Measurements from ENCODE around the gene IL36B. TPM values are rescaled to one million over a fixed set of nuclear protein-coding genes. Genes with fewer than 3 reads are reported as not detected.

The IL36B gene
- total RNA-seq, 6 experiments from 2014 or later: not detected

- intact Hi-C loops (cut with DNase I): no loop called here
- DNase-seq (no peak), ATAC-seq (no peak)
- no peak overlapping the region for H3K4me3 ChIP-seq
- H3K36me3 ChIP-seq: no peaks in the 10 kb centered on the region
- no peaks in the 10 kb centered on the region for H3K9me3 ChIP-seq
- TF ChIP-seq CTCF (IDR thresholded peaks at IDR 0.05) (no peak), POLR2A (IDR thresholded peaks at IDR 0.05) (no peak)
- no peaks in the 10 kb centered on the region for H3K27me3 ChIP-seq
- 100% methylated on average over 1 of the region's 1 CpG for WGBS (ENCODE audit: insufficient coverage, low coverage, low lambda C conversion rate, missing lambda C conversion rate)
- no peaks in the 10 kb centered on the region for H3K4me1 ChIP-seq
- H3K27ac ChIP-seq: no peak overlapping the region
Measured at GRCh38 chr2:113007250-113007649, 45.4 kb downstream of the IL36B start.

GRCh38 chr2:113005030-113005509, 47.6 kb downstream of the IL36B start, which contains the start of gene IL36A:
Gene IL36A, plus strand, starts transcription at chr2:113005459. Its CDS starts 413 bp downstream, at chr2:113005872.
- no peak for ATAC-seq
- Histone ChIP-seq H3K9me3 (no peaks in the 10 kb centered on the region), H3K27ac (no peak within 1 kb of the TSS), H3K4me1 (no peaks in the 10 kb centered on the region), H3K4me3 (no peak within 1 kb of the TSS), H3K36me3 (no peaks in the 10 kb centered on the region), H3K27me3 (no peaks in the 10 kb centered on the region)
- WGBS (ENCODE audit: insufficient coverage, low coverage, low lambda C conversion rate, missing lambda C conversion rate): 71% methylated on average over 3 of the region's 3 CpGs
- intact Hi-C loops (cut with DNase I): no loop called here
- no peak for DNase-seq
- TF ChIP-seq CTCF (IDR thresholded peaks at IDR 0.05) (no peak), POLR2A (IDR thresholded peaks at IDR 0.05) (no peak)

- no peak overlapping the region for H3K4me3 ChIP-seq
- ATAC-seq: no peak
- 66% methylated on average over 2 of the region's 2 CpGs for WGBS (ENCODE audit: insufficient coverage, low coverage, low lambda C conversion rate, missing lambda C conversion rate)
- no peak overlapping the region for H3K27ac ChIP-seq
- DNase-seq: no peak
- TF ChIP-seq POLR2A (IDR thresholded peaks at IDR 0.05): no peak
- no peak for TF ChIP-seq CTCF (IDR thresholded peaks at IDR 0.05)
- intact Hi-C loops (cut with DNase I): no loop called here
- no peaks in the 10 kb centered on the region for H3K9me3 ChIP-seq
- no peaks in the 10 kb centered on the region for H3K27me3 ChIP-seq
- no peaks in the 10 kb centered on the region for H3K4me1 ChIP-seq
- H3K36me3 ChIP-seq: no peaks in the 10 kb centered on the region
Measured at GRCh38 chr2:113002677-113003076, 50.0 kb downstream of the IL36B start.

GRCh38 chr2:113000436-113000835, 52.2 kb downstream of the IL36B start:
- WGBS (ENCODE audit: insufficient coverage, low coverage, low lambda C conversion rate, missing lambda C conversion rate): 65% methylated on average over 1 of the region's 1 CpG
- no peaks in the 10 kb centered on the region for H3K9me3 ChIP-seq
- intact Hi-C loops (cut with DNase I): no loop called here
- no peaks in the 10 kb centered on the region for H3K4me1 ChIP-seq
- no peak for DNase-seq
- no peak overlapping the region for H3K27ac ChIP-seq
- no peaks in the 10 kb centered on the region for H3K36me3 ChIP-seq
- no peak for ATAC-seq
- no peak for TF ChIP-seq CTCF (IDR thresholded peaks at IDR 0.05)
- no peak for TF ChIP-seq POLR2A (IDR thresholded peaks at IDR 0.05)
- H3K27me3 ChIP-seq: no peaks in the 10 kb centered on the region
- H3K4me3 ChIP-seq: no peak overlapping the region

- intact Hi-C loops (cut with DNase I): no loop called here
- peaks cover 0 to 3% (median 0%) of the 10 kb centered on the region in 4 donors for H3K4me1 ChIP-seq
- ATAC-seq: no peak
Measured at GRCh38 chr2:112997151-112997550, 55.5 kb downstream of the IL36B start.

More at GRCh38 chr2:112997151-112997550, 55.5 kb downstream of the IL36B start:
- no peaks in the 10 kb centered on the region for H3K36me3 ChIP-seq
- TF ChIP-seq POLR2A (IDR thresholded peaks at IDR 0.05) (no peak), CTCF (IDR thresholded peaks at IDR 0.05) (no peak)
- no peaks in the 10 kb centered on the region for H3K9me3 ChIP-seq
- no peak overlapping the region for H3K27ac ChIP-seq
- H3K27me3 ChIP-seq: no peaks in the 10 kb centered on the region
- DNase-seq: no peak
- 69% methylated on average over 1 of the region's 1 CpG for WGBS (ENCODE audit: insufficient coverage, low coverage, low lambda C conversion rate, missing lambda C conversion rate)
- H3K4me3 ChIP-seq: no peak overlapping the region
